OCI-LY7 (cell line): ENCODE results near the gene UBE2N.

Experiments
- CTCF ChIP-seq: fragments of 200-600 bp; sonication (generic); conservative IDR thresholded peaks from 2 replicates; pipeline ENCODE4 v1.5.1; 2014; ENCODE audit warnings: mild to moderate bottlenecking, antibody characterized with exemption, low read length, moderate library complexity, mixed read lengths
- EZH2phosphoT487 ChIP-seq: fragments of 200-600 bp; sonication (generic); IDR thresholded peaks from 2 replicates; pipeline ENCODE4 v1.6.1; 2018; ENCODE audit warnings: low read depth, borderline replicate concordance, mild to moderate bottlenecking, mixed run types, antibody characterized with exemption, low read length, moderate library complexity, mixed read lengths

- no peak for TF ChIP-seq CTCF
- no peak for TF ChIP-seq EZH2phosphoT487
These were observed 41.0 kb upstream of the UBE2N start for GRCh38 chr12:93482721-93483120.
